Measurements from ENCODE around the gene CLMN. TPM values are rescaled to one million over a fixed set of nuclear protein-coding genes. Genes with fewer than 3 reads are reported as not detected.

Gene CLMN
- total and polyA plus RNA-seq, 2 donors (not counting 1 experiment from before 2014, with no cell fraction given), result 9.6 to 51.5 TPM

DNA sequence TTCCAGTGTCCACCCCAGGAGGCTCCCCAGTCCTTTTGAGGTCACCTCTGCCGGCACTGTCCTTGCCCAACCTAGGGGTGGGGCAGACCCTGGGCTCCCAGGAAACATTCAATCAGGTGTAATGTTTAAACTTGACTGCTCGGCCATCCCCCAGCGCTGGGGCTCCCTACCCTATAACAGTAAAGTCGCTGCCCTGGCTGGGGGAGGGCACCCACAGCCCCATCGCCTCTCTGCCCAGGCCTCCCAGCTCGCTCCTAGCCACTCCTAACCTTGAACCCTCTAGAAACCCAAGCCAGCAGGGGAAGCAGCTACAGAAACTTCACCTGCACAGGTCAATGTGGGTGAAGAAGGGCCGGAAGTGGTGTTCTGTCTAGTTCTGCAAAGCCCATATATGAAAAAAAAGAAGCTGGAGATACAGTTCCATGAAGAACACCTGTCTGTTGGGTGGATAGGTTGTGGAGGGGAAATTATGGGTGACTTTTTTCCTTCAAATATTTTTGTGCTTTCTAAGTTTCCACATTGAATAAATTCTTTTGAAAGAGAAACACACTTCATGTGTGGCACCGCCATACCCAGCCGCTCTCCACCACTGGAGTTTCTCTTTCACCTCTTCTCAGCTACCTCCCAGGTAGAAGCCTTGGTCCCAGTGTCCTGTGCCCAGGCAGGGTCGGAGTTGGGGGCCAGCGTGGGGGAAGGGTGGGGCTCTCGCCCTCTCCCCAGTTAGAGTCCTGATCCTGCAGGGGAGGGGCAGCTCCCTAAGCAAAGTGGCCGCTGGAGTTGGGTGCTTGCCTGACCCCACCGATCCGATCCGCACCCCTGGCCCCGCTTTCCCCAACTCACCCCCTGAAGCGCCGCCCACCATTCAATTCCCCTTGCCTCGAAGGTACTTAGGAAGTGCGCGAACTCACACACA is 1.1 kb downstream of the CLMN start:
- H3K4me3 Mint-ChIP-seq, result peak overlapping the region; percentile 91
- Histone ChIP-seq H2AFZ (ENCODE audit: insufficient read depth, low read depth, low read length, poor library complexity, severe bottlenecking) (peak overlapping the region; percentile 78), H3K27me3 (replicated peaks in 1 of 4; ENCODE audit: control extremely low read depth in 1 of 4, control insufficient read depth in 3 of 4, insufficient read depth in 4 of 4, low read length in 3 of 4) (no peaks in the 10 kb centered on the region), H3K4me2 (replicated peaks; ENCODE audit: low read depth, low read length, poor library complexity, severe bottlenecking) (peak overlapping the region; percentile 97), H3K9me3 (ENCODE audit: control extremely low read depth in 1 of 3, control insufficient read depth in 2 of 3, insufficient read depth in 1 of 3, low read length in 2 of 3) (no peaks in the 10 kb centered on the region), H3K9ac (ENCODE audit: low read length) (peak overlapping the region; percentile 83), H4K20me1 (ENCODE audit: control insufficient read depth, insufficient read depth, low read length, poor library complexity, severe bottlenecking) (peaks cover 13% of the 10 kb centered on the region), H3K4me3 (ENCODE audit: control extremely low read depth in 1 of 5, extremely low read depth in 1 of 5, insufficient read depth in 1 of 5, low read depth in 2 of 5, low read length in 4 of 5) (peak overlapping the region; percentile 9 to 74 (median 71)), H3K36me3 (replicated peaks in 1 of 2; ENCODE audit: control extremely low read depth in 1 of 2, control insufficient read depth in 1 of 2, extremely low read depth in 1 of 2, insufficient read depth in 2 of 2, low read length in 1 of 2) (no peaks in the 10 kb centered on the region), H3K27ac (ENCODE audit: low read length in 2 of 2) (peak overlapping the region; percentile 47 to 66), H3K4me1 (ENCODE audit: control insufficient read depth in 2 of 2, insufficient read depth in 2 of 2, low read length in 2 of 2) (peaks cover 13 to 33% of the 10 kb centered on the region in 2 donors), H3K79me2 (ENCODE audit: control insufficient read depth, insufficient read depth, low read length) (peaks cover 9% of the 10 kb centered on the region)
- CTCF ChIA-PET, result interaction anchor here (0.8 to 1.1 kb wide), 3 partner anchors 9 to 43 kb away, joined by 3 to 6 read pairs (median 4); no protein-coding TSS in a partner anchor
- peaks cover 38% of the 10 kb centered on the region for H3K4me1 Mint-ChIP-seq
- intact Hi-C loops (cut with micrococcal nuclease), result loop anchor here (1.0 to 10.0 kb wide), 4 partner anchors 10 to 162 kb away; partner anchors contain the start of gene DICER1
- H3K27me3 Mint-ChIP-seq, result no peaks in the 10 kb centered on the region
- H3K9me3 Mint-ChIP-seq (ENCODE audit: insufficient read depth), result no peaks in the 10 kb centered on the region
- H3K27ac Mint-ChIP-seq, result peak overlapping the region; percentile 93
- no peak for DNase-seq
- POLR2A ChIA-PET, result interaction anchor here (0.6 to 1.1 kb wide), 6 partner anchors 8 to 202 kb away, joined by 3 to 5 read pairs (median 4); no protein-coding TSS in a partner anchor
- 26% methylated on average over 19 of the region's 22 CpGs for WGBS (ENCODE audit: insufficient coverage)
- peak; percentile 5 for ATAC-seq (ENCODE audit: low read depth)
- TF ChIP-seq EZH2 (IDR thresholded peaks at IDR 0.05; ENCODE audit: borderline replicate concordance, insufficient read depth, low read depth, low read length, poor library complexity, severe bottlenecking), result no peak
- TF ChIP-seq, protein P1, sequence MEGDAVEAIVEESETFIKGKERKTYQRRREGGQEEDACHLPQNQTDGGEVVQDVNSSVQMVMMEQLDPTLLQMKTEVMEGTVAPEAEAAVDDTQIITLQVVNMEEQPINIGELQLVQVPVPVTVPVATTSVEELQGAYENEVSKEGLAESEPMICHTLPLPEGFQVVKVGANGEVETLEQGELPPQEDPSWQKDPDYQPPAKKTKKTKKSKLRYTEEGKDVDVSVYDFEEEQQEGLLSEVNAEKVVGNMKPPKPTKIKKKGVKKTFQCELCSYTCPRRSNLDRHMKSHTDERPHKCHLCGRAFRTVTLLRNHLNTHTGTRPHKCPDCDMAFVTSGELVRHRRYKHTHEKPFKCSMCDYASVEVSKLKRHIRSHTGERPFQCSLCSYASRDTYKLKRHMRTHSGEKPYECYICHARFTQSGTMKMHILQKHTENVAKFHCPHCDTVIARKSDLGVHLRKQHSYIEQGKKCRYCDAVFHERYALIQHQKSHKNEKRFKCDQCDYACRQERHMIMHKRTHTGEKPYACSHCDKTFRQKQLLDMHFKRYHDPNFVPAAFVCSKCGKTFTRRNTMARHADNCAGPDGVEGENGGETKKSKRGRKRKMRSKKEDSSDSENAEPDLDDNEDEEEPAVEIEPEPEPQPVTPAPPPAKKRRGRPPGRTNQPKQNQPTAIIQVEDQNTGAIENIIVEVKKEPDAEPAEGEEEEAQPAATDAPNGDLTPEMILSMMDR (IDR thresholded peaks at IDR 0.05), result no peak
